CD4-positive, alpha-beta T cell treated with Interleukin-17A for 4 hours (primary cell): ENCODE measurements around the gene SYTL3.

ENCODE experiments used
- DNase-seq: peaks from one replicate; pipeline ENCODE4 v3.0.0-alpha.2; 2020; ENCODE audit warnings: mixed read lengths

The SYTL3 gene

DNA sequence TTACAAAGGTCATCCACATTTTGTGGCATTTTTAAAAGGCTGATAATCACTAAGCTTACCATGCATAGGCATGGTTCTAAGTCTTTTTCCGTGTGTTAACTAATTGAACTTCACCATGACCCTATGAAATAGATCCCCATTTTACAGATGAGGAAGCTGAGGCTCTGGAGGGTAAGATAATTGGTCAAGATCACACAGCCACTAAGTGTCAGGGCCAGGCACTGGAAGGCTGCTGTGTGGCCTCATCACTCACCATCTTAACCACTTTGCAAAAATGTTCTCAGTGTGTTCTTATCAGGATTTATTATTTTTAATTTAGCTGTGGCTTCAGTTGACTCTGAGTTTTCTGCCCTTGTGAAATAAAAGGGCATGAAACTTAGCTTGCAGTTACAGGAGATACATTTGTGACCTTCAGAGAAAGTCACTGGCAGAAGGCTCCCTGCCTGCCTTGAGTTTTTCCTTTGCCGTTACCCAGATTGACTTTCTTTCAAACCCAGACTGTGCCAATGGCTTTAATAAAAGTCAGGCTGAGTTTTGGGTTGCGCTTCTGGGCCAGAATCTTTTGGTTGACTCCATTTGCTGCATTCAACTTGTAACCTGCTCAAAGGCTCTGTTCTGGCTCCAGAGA is 87.3 kb downstream of the SYTL3 start:
- no peak for DNase-seq

- no peak for DNase-seq
Measured at GRCh38 chr6:158737710-158738615, 88.1 kb downstream of the SYTL3 start.

GRCh38 chr6:158739673-158740072 is 89.8 kb downstream of the SYTL3 start:
- no peak for DNase-seq

- no peak for DNase-seq
Measured at GRCh38 chr6:158743033-158743651, 93.3 kb downstream of the SYTL3 start.

GRCh38 chr6:158744986-158745430 is 95.2 kb downstream of the SYTL3 start:
- no peak for DNase-seq

GRCh38 chr6:158751224-158751623 is 101.4 kb downstream of the SYTL3 start:
- no peak for DNase-seq

DNA sequence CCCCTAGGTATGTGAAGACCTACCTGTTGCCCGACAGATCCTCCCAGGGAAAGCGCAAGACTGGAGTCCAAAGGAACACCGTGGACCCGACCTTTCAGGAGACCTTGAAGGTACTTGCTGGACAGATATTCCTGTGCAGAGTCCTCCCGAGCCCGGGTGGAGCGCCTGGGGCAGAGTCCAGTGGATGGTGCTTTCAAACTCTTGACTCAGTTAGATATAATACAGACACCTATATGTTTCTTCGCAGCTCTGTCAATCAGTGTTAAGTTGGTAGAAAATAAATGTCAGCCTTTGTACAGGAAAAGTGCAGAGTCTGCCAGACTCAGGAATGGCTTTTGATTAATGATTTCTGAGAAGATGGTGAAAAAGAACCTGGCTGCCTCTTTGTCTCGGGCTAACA is 102.1 kb downstream of the SYTL3 start:
- no peak for DNase-seq

GRCh38 chr6:158752613-158753012 is 102.8 kb downstream of the SYTL3 start:
- no peak for DNase-seq

- no peak for DNase-seq
Measured at GRCh38 chr6:158753811-158754210, 104.0 kb downstream of the SYTL3 start.

DNA sequence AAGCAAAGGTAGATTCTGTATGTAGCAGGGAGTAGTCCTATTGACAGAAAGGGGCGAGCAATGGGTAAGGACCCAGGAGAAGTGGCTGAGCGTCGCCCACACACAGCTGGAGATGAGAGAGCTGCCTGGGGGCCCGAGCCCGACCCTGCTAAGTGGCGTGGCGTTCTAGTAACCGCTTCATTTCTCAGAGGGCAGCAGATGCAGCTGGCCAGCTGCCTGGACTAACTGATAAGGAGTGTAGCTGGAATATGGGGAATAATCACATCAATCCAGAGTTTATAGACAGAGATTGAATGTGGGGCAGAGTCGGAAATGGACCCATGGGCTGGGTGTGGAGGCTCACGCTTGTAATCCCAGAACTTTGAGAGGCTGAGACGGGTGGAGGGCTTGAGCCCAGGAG is 104.9 kb downstream of the SYTL3 start:
- no peak for DNase-seq

- no peak for DNase-seq
Measured at GRCh38 chr6:158755636-158756035, 105.8 kb downstream of the SYTL3 start.

GRCh38 chr6:158756126-158756525 is 106.3 kb downstream of the SYTL3 start:
- DNase-seq = no peak

DNA sequence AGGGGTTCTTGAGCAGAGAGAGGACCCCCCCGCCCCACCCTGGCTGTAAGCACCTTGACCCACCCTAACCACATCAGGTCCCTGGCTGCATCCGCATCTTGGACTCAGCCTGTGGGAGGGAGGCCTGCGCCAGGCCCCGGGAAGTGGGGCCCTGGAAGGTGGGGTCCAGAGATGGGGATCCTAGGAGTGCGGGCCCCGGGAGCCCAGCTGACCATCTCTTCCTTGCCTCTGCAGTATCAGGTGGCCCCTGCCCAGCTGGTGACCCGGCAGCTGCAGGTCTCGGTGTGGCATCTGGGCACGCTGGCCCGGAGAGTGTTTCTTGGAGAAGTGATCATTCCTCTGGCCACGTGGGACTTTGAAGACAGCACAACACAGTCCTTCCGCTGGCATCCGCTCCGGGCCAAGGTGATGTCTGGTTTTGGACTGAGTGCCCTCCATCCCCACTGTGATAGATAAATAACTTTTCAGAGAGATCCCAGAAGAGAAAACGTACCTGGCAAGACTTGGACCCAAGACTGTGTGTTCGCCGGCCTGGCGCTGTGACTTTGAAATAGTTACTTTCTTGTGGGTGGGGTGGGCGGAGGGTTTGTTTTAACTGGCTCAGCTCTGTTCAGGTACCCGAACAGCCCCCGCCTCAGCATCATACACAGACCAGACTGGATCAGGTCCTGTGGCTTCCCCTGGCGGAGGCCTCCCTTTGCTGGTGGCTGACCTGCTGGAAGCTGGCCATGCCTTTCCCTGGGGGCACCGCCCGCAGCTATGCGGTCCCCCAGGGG is 107.3 kb downstream of the SYTL3 start:
- DNase-seq = no peak

- no peak for DNase-seq
Measured at GRCh38 chr6:158757753-158758090, 107.9 kb downstream of the SYTL3 start.

DNA sequence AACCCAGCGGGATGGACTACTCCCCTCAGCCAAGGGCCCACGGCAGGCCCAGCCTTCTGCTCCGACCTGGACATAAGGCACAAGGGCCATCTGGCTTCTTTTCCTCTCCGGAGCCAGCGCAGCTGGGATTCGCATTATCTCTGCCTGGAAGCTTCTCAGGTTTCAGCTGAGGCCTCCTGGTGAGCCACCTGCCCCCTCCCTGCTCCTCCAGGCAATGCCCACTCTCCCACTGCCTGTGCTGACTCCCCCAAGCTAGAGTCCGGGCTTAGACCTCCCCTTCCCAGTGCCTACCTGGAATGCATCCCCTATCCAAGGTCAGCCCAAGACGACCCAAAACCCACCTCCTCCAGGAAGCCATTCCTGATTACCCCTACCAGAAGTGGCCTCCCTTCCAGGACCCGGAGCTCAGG is 108.6 kb downstream of the SYTL3 start:
- no peak for DNase-seq

DNA sequence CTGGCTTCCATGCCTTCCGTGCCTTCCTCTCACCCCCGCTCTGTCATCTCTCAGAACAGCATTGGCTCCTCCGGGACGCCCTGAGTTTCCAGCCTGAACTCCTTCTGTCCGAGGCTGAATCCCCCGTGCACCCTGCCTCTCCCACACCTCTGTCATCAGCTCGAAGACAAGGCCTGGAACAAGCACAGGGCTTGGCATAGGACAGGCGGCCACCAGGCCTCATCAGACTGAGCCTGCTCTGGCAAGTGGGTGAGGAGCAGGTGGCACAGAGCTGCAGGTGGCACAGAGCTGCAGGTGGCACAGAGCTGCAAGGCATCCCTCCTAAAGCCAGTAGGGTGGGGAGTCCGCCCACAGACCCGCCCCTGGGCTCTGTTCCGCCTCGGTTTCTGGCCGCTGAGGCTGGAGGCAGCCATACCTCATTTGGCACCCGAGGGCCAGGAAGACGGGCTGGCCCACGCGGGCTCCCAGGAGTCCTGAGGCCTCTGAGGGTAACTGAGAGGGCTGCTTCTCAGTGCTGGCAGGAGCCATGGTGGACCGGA is 109.2 kb downstream of the SYTL3 start:
- DNase-seq = no peak

DNA sequence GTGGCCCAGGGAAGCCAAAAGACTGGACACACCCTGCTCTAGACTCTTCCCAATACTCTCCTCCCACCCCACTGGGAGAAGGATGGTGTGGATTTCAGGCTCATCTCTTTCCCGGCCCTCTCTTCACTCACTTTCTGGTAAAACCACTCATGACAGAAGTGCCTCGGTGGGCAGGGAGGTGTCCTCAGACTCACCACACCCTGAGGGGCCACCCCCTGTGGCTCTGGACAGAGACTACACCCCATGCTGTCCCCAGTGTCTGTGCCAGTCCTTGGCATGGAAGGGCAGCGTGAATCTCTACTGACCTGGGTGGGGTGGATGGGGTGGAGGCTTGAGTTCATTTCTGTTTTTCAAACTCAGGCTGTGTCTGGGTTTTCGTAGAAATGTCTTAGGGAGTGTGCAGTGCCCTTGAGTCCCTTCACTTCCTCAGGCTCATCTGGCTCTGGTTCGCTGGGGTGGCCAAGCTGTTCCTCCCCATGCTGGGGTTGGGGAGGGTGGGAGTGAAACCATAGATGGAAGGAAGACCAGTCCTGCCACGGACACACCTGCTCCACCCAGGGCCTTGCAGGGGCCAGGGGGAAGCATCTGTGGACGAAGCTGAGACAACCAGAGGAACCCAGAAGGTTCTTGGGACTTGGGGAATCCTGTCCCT is 110.2 kb downstream of the SYTL3 start:
- DNase-seq = no peak

GRCh38 chr6:158760618-158761250 is 110.9 kb downstream of the SYTL3 start:
- DNase-seq = no peak

- DNase-seq = no peak
Measured at GRCh38 chr6:158761746-158762145, 111.9 kb downstream of the SYTL3 start.

GRCh38 chr6:158762787-158763433 is 113.1 kb downstream of the SYTL3 start:
- no peak for DNase-seq
